ENCODE measurements around the gene KCNRG. TPM values are rescaled to one million over a fixed set of nuclear protein-coding genes. Genes with fewer than 3 reads are reported as not detected.

Gene KCNRG
- total RNA-seq, 1 experiment from 2014 or later, result 1.1 TPM

- no peak for ATAC-seq
These were observed 53.3 kb downstream of the KCNRG start for GRCh38 chr13:50068508-50068907.

More at GRCh38 chr13:50068508-50068907, 53.3 kb downstream of the KCNRG start:
- POLR2A ChIA-PET, result interaction anchor here (0.8 kb wide), 1 partner anchor 71 kb away, joined by 3 read pairs; no protein-coding TSS in a partner anchor
- CTCF ChIA-PET, result interaction anchor here (1.4 to 1.7 kb wide), 2 partner anchors 17 to 844 kb away, joined by 3 read pairs; no protein-coding TSS in a partner anchor
- Mint-ChIP-seq H3K27me3 (ENCODE audit: low read depth) (no peaks in the 10 kb centered on the region), H3K4me1 (peaks cover 1% of the 10 kb centered on the region; the same call in 1 of the 2 replicates), H3K27ac (no peak overlapping the region), H3K9me3 (no peaks in the 10 kb centered on the region), H3K4me3 (no peak overlapping the region), H3K36me3 (peaks cover 6% of the 10 kb centered on the region)
- no peak for DNase-seq (ENCODE audit: low spot score)
- TF ChIP-seq ZNF512 (CRISPR knock-in tag; IDR thresholded peaks at IDR 0.05; ENCODE audit: borderline replicate concordance), result no peak
- no peak for TF ChIP-seq USF1 (CRISPR knock-in tag; IDR thresholded peaks at IDR 0.05)
- no peak for TF ChIP-seq TEAD4 (CRISPR knock-in tag; IDR thresholded peaks at IDR 0.05)
- TF ChIP-seq FOXP1 (CRISPR knock-in tag; IDR thresholded peaks at IDR 0.05; ENCODE audit: borderline replicate concordance), result no peak
- no peak for TF ChIP-seq ARID4B (CRISPR knock-in tag; IDR thresholded peaks at IDR 0.05; ENCODE audit: borderline replicate concordance)
- no peak for TF ChIP-seq ZNF232 (CRISPR knock-in tag; IDR thresholded peaks at IDR 0.05)
- no peak for TF ChIP-seq GTF2I (CRISPR knock-in tag; conservative IDR thresholded peaks at IDR 0.05)
- no peak for TF ChIP-seq ZNF138 (CRISPR knock-in tag; conservative IDR thresholded peaks at IDR 0.05)
- TF ChIP-seq STAT6 (CRISPR knock-in tag; conservative IDR thresholded peaks at IDR 0.05; ENCODE audit: low read depth), result no peak

All from WTC11 (cell line).